Omental fat pad (tissue), 4 donors: ENCODE results near the gene DENND2A. TPM values are rescaled to one million over a fixed set of nuclear protein-coding genes. Genes with fewer than 3 reads are reported as not detected.
"Not testable (repeated sequence)": the region's sequence is repeated elsewhere in the genome, so short reads cannot be mapped to it uniquely, and the experiment has no call there.

Experiments
- ATAC-seq: fragments of 150-250 bp; one replicate; pipeline ENCODE4 v1.9.1; 2016; ENCODE audit warnings: mild to moderate bottlenecking, moderate library complexity; ENCODE audit not compliant: low FRiP score
- DNase-seq: peaks from one replicate; pipeline ENCODE4 v3.0.0-alpha.2; 2019; ENCODE audit warnings: low spot score
- total RNA-seq, 4 donors: library from RNA; depleted of rRNA; stranded (reverse); fragments of >200 nt; gene quantifications; one replicate each; pipeline ENCODE4 v1.1.0, GENCODE V29; 2016
- TF ChIP-seq, protein P1 (sequence below), 3 donors: fragments of 450-650 bp; IDR thresholded peaks; one replicate each; pipeline ENCODE4 v1.5.1; 2016 to 2017; ENCODE audit warnings: antibody characterized with exemption in 3 of 3, mild to moderate bottlenecking in 3 of 3, moderate library complexity in 2 of 3

DENND2A gene
- total RNA-seq, 4 donors from 2014 or later, result 6.7 to 34.7 (median 15.7) TPM

DNA sequence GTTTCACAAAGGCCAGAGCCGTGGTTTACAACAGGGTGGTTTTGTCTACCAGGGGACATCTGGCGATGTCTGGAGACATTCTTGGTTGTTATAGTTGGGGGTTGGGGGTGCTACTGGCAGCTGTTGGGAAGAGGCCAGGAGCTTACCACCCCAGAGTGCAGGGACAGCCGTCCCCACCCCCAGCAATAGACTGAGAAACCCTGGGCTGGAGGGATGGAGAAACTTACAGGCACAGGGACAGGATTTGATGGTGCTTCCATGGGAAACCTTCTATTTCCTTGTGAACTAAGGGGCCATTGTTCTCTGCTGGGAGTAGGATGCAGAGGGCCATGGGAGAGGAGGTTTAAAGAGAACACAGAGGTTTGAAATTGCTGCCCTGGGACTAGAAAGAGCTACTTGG is 43.0 kb upstream of the DENND2A start:
- DNase-seq, result no peak
- no peak for ATAC-seq
- TF ChIP-seq, protein P1, sequence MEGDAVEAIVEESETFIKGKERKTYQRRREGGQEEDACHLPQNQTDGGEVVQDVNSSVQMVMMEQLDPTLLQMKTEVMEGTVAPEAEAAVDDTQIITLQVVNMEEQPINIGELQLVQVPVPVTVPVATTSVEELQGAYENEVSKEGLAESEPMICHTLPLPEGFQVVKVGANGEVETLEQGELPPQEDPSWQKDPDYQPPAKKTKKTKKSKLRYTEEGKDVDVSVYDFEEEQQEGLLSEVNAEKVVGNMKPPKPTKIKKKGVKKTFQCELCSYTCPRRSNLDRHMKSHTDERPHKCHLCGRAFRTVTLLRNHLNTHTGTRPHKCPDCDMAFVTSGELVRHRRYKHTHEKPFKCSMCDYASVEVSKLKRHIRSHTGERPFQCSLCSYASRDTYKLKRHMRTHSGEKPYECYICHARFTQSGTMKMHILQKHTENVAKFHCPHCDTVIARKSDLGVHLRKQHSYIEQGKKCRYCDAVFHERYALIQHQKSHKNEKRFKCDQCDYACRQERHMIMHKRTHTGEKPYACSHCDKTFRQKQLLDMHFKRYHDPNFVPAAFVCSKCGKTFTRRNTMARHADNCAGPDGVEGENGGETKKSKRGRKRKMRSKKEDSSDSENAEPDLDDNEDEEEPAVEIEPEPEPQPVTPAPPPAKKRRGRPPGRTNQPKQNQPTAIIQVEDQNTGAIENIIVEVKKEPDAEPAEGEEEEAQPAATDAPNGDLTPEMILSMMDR (IDR thresholded peaks at IDR 0.05), result no peak

DNA sequence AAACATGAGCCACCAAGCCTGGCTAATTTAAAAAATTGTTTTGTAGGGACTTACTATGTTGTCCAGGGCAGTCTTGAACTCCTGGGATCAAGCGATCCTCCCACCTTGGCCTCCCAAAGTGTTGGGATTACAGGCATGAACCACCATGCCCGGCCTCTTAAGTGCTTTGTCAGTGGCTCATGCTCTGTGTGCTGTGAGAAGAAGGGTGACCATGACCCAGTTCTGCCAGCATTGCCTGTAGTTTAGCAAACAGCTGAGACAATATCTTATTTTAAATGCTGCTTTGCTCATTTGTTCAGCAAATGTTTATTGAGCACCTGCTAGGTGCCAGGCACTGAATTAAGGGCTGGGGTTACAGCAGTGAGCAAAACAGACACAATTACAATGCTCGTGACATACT is 41.2 kb upstream of the DENND2A start:
- no peak for DNase-seq
- no peak for ATAC-seq
- TF ChIP-seq, protein P1 (IDR thresholded peaks at IDR 0.05), result no peak

DNA sequence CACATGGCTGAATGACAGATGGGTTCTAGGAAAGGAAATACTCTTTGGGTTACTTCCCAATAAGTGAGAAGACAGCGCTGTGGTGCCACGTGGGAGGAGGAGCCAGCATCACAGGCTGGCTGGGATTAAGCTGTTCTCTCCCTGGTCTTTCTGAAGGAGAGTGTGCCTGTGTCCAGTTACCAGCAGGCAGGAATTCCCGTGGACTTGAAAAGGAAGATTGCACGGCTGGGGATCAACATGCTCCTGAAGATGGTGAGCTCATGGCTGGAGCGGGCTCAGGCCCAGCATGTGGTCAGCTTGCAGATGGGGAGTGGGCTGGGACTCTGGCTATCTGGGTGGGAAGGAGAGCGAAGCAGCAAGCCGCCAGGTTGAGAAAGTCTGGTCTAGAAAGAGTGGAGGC is 40.3 kb upstream of the DENND2A start:
- no peak for ATAC-seq
- TF ChIP-seq, protein P1 (IDR thresholded peaks at IDR 0.05), result no peak
- DNase-seq, result no peak

DNA sequence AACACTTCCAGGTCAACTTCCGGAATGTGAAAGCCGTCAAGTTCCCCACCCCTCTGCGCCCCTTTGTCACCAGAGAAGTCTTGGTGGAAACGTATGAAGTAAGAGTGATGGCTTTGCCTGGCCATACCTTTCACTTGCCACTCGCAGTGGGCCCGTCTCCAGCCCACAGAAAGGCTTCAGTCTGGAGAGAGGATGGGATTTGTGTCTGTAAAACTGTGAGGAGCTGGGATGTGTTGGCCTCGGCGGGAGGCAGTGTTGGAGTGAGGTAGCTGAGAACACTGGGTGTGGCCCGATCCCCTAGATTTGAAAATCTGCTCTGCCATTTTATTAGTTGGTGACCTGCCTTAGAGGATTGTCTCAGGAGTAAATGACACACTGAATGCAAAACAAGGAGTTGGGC is 38.6 kb upstream of the DENND2A start:
- DNase-seq (no peak), ATAC-seq (no peak)
- TF ChIP-seq, protein P1 (IDR thresholded peaks at IDR 0.05), result no peak

DNA sequence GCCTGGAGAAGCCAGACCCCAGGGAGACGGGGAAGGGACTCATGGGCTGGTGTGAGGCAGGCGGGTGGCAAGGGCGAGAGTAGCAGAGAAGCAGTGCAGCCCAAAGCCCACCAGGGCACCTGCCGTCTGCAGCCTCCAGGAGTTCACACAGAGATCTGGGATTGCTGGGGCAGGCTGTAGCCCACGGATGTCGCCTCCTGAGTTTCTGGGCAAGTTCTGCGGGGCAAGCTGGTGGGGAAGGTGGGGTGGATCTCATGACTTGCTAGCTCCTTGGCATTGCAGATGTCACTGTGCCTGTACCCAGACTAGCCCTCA is 38.2 kb upstream of the DENND2A start:
- DNase-seq (no peak), ATAC-seq (no peak)
- TF ChIP-seq, protein P1 (IDR thresholded peaks at IDR 0.05), result no peak

DNA sequence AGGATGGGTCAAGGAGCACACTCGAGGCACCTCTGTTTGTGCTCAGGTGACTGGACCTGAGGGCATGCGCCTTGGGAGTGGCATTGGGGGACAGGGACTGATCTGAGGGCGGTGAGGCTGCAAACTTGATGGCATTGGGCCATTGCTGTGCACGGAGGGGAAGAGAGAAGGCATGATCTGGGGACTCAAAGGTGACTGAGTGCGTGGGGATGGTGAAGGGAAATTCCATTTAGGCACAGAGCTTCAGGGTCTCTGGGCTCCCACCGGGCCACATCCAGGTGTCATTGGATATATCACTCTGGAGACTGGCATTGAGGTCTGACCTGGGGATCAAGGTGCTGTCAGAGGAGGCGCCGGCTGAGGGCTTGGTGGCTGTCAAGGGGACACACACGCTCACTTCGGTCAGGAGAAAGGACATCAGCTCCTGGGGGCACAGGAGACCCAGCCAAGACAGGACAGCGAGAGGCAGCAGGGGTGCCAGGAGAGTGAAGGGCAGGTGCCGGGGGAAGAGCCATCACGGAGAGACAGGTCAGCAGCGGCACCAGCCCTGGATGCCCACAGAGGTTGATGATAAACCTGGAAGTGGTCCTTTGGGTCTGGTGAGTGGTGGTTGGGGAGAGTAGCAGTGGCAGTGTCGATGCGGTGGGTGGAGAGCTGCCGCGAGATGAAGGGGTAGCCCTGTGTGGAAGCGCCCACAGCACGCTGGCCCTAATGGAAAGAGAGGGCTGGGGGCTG is 37.6 kb upstream of the DENND2A start:
- ATAC-seq (no peak), DNase-seq (no peak)
- TF ChIP-seq, protein P1 (IDR thresholded peaks at IDR 0.05), result no peak

DNA sequence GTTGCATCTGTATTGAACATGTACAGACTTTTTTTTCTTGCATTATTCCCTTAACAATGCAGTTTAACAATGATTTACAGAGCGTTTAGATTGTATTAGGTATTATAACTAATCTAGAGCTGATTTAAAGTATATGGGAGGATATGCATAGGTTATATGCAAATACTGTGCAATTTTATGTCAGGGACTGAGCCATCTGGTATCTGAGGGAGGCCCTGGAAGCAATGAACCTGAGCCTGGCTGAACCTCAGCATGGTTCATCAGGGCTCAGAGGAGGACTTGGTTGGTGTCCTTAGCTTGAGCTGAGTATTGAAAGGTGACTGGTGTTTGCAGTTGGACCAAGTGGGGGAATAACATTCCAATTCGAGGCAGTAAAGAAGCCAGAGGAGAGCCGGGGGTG is 36.9 kb upstream of the DENND2A start:
- TF ChIP-seq, protein P1 (IDR thresholded peaks at IDR 0.05), result no peak
- no peak for DNase-seq
- ATAC-seq, result no peak

DNA sequence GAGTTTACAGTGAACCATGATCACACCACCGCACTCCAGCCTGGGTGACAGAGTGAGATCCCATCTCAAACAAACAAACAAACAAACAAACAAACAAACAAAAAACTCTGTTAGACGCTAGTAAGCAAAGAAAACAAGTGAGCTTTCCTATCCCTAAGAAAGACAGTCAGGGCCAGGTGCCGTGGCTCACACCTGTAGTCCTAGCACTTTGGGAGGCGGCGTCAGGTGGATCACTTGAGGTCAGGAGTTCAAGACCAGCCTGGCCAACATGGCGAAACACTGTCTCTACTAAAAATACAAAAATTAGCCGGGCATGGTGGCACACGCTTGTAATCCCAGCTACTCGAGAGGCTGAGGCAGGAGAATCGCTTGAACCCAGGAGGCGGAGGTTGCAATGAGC is 36.3 kb upstream of the DENND2A start:
- not testable (repeated sequence) for ATAC-seq, DNase-seq
